Lung (tissue), 12 donors: ENCODE results near the gene HEXD. TPM values are rescaled to one million over a fixed set of nuclear protein-coding genes. Genes with fewer than 3 reads are reported as not detected.
A peak's percentile ranks its signal among the peaks of the same experiment; 100 is the strongest.

ENCODE experiments used
- ATAC-seq: fragments of 200-7000 bp; cut with Tn5 transposase; one replicate; pipeline ENCODE4 v1.9.1; 2020; ENCODE audit warnings: moderate number of reproducible peaks; ENCODE audit not compliant: insufficient read depth, low FRiP score
- DNase-seq, 3 donors: peaks; one replicate each; pipeline ENCODE4 v3.0.0-alpha.2; 2013 to 2017
- H3K27ac ChIP-seq, 2 donors: one replicate each; pipeline ENCODE4 v1.5.1; 2013; ENCODE audit warnings: mild to moderate bottlenecking in 2 of 2, moderate library complexity in 2 of 2, control low read depth in 1 of 2, inconsistent platforms in 1 of 2, low read depth in 1 of 2, low read length in 1 of 2
- H3K27me3 ChIP-seq, 3 donors: one replicate each; pipeline ENCODE4 v1.5.1; 2013; ENCODE audit warnings: low read length in 2 of 3; ENCODE audit not compliant: control insufficient read depth in 3 of 3, insufficient read depth in 3 of 3
- H3K36me3 ChIP-seq, 4 donors: one replicate each; pipeline ENCODE4 v1.5.1; 2013; ENCODE audit warnings: low read length in 4 of 4, mild to moderate bottlenecking in 1 of 4, moderate library complexity in 1 of 4; ENCODE audit not compliant: control insufficient read depth in 4 of 4, insufficient read depth in 4 of 4
- H3K4me1 ChIP-seq, 5 donors: one replicate each; pipeline ENCODE4 v1.5.1; 2013; ENCODE audit warnings: low read length in 5 of 5, mild to moderate bottlenecking in 2 of 5, moderate library complexity in 1 of 5; ENCODE audit not compliant: control insufficient read depth in 5 of 5, insufficient read depth in 5 of 5
- H3K4me3 ChIP-seq: one replicate; pipeline ENCODE4 v1.5.1; 2013; ENCODE audit warnings: mild to moderate bottlenecking, control low read depth, moderate library complexity
- H3K9ac ChIP-seq, 2 donors: one replicate each; pipeline ENCODE4 v1.5.1; 2013; ENCODE audit warnings: low read length in 2 of 2, control low read depth in 1 of 2; ENCODE audit not compliant: insufficient read depth in 1 of 2
- H3K9me3 ChIP-seq, 4 donors: one replicate each; pipeline ENCODE4 v1.5.1; 2013; ENCODE audit warnings: low read length in 3 of 4, mild to moderate bottlenecking in 1 of 4, moderate library complexity in 1 of 4; ENCODE audit not compliant: control insufficient read depth in 4 of 4, insufficient read depth in 3 of 4
- CTCF ChIP-seq: IDR thresholded peaks from 2 replicates; pipeline ENCODE4 v1.5.1; 2012; ENCODE audit warnings: mild to moderate bottlenecking; ENCODE audit errors: control extremely low read depth, extremely low read depth
- WGBS, 2 donors: extraction: QIAGEN DNeasy Blood & Tissue Kit; methylation state at CpG; one replicate each; pipeline ENCODE4 v1.1.7; 2013; 5-methylcytosine and 5-hydroxymethylcytosine counted together
- polyA plus RNA-seq, 2 donors: library from polyadenylated mRNA; stranded (reverse); fragments of 200-250 nt; gene quantifications; one replicate each; pipeline ENCODE4 v1.2.1, GENCODE V29; 2013
- total RNA-seq, 2 donors: library from RNA; depleted of rRNA in 1 of 2; stranded (reverse); fragments of >200 nt in 1 of 2; gene quantifications; one replicate each; pipeline ENCODE4 v1.2.1, GENCODE V29; 2014 to 2021
- donor health status: control.
- donor health status: control.
- donor health status: Bipolar disorder and iron deficiency.
- donor health status: healthy.
- donor health status: DM: yes; HTN: yes; CAD: no.

The HEXD gene
- total and polyA plus RNA-seq, 4 donors: 28.4 to 57.3 (median 37.4) TPM

GRCh38 chr17:82449131-82449882, 31.2 kb downstream of the HEXD start:
- WGBS, 2 donors: 37 to 61% methylated on average over 30 of the region's 30 CpGs
- Histone ChIP-seq H3K9ac (no peak overlapping the region), H3K36me3 (peaks cover 0 to 20% (median 2%) of the 10 kb centered on the region in 4 donors), H3K27me3 (no peaks in the 10 kb centered on the region), H3K4me1 (peaks cover 5 to 22% (median 9%) of the 10 kb centered on the region in 5 donors), H3K27ac (peak overlapping the region; percentile 95 to 98), H3K9me3 (no peaks in the 10 kb centered on the region), H3K4me3 (peak overlapping the region; percentile 95)
- DNase-seq: no peak
- ATAC-seq: no peak
- TF ChIP-seq CTCF: no peak

GRCh38 chr17:82449883-82450356, 31.8 kb downstream of the HEXD start:
- H3K9me3 ChIP-seq: no peaks in the 10 kb centered on the region
- no peak for ATAC-seq
- 33 to 42% methylated on average over 18 of the region's 18 CpGs for WGBS, 2 donors
- TF ChIP-seq CTCF: no peak
- peak overlapping the region in 1 of 2 donors; percentile 25 for H3K9ac ChIP-seq
- H3K4me1 ChIP-seq: peaks cover 5 to 21% (median 9%) of the 10 kb centered on the region in 5 donors
- no peak for DNase-seq
- H3K4me3 ChIP-seq: peak overlapping the region; percentile 95
- no peaks in the 10 kb centered on the region for H3K27me3 ChIP-seq
- H3K27ac ChIP-seq: peak overlapping the region; percentile 95 to 98
- H3K36me3 ChIP-seq: peaks cover 0 to 13% (median 2%) of the 10 kb centered on the region in 4 donors

- Histone ChIP-seq H3K27ac (peak within 1 kb of the TSS; percentile 95 to 98), H3K9me3 (no peaks in the 10 kb centered on the region), H3K4me1 (peaks cover 5 to 15% (median 9%) of the 10 kb centered on the region in 5 donors), H3K36me3 (peaks cover 0 to 11% (median 2%) of the 10 kb centered on the region in 4 donors), H3K9ac (peak within 1 kb of the TSS; percentile 25 to 59), H3K27me3 (no peaks in the 10 kb centered on the region), H3K4me3 (peak within 1 kb of the TSS; percentile 95)
- ATAC-seq (peak; percentile 97), DNase-seq (peak; percentile 95 to 97 (median 96))
- 0 to 1% methylated on average over 69 to 91 of the region's 91 CpGs for WGBS, 2 donors
- TF ChIP-seq CTCF: no peak
Observed at GRCh38 chr17:82450357-82451106, 32.4 kb downstream of the HEXD start, which contains the start of gene CYBC1. TSS of gene CYBC1 (minus strand) at chr17:82450752. CDS start at chr17:82449254, 1,498 bp downstream.
